ENCODE data around the gene ASH1L.
"Not testable (repeated sequence)": the region's sequence is repeated elsewhere in the genome, so short reads cannot be mapped to it uniquely, and the experiment has no call there.

ASH1L gene

GRCh38 chr1:155433128-155433830 lies 129.3 kb downstream of the ASH1L start:
- DNase-seq = not testable (repeated sequence)

GRCh38 chr1:155424091-155424490 lies 138.5 kb downstream of the ASH1L start:
- DNase-seq = no peak

- no peak for DNase-seq
Measured at GRCh38 chr1:155420788-155421187, 141.8 kb downstream of the ASH1L start.

GRCh38 chr1:155411840-155412239 lies 150.8 kb downstream of the ASH1L start:
- not testable (repeated sequence) for DNase-seq

GRCh38 chr1:155410931-155411330 lies 151.7 kb downstream of the ASH1L start:
- DNase-seq = no peak

- DNase-seq = no peak
Measured at GRCh38 chr1:155396874-155397476, 165.6 kb downstream of the ASH1L start.

- DNase-seq = no peak
Measured at GRCh38 chr1:155392898-155393411, 169.6 kb downstream of the ASH1L start.

- peak; percentile 7 for DNase-seq
Measured at GRCh38 chr1:155389826-155390225, 172.8 kb downstream of the ASH1L start.

- DNase-seq = not testable (repeated sequence)
Measured at GRCh38 chr1:155385836-155386235, 176.8 kb downstream of the ASH1L start.

- DNase-seq = no peak
Measured at GRCh38 chr1:155383406-155383805, 179.2 kb downstream of the ASH1L start.

GRCh38 chr1:155379631-155380090 lies 182.9 kb downstream of the ASH1L start:
- DNase-seq = peak; percentile 58

- DNase-seq = peak; percentile 4
Measured at GRCh38 chr1:155379180-155379579, 183.4 kb downstream of the ASH1L start.

- DNase-seq = no peak
Measured at GRCh38 chr1:155360051-155360450, 202.6 kb downstream of the ASH1L start.

- no peak for DNase-seq
Measured at GRCh38 chr1:155352631-155353030, 210.0 kb downstream of the ASH1L start.

GRCh38 chr1:155342842-155343241 lies 219.8 kb downstream of the ASH1L start:
- no peak for DNase-seq

- DNase-seq = no peak
Measured at GRCh38 chr1:155339515-155340097, 223.0 kb downstream of the ASH1L start.

- no peak for DNase-seq
Measured at GRCh38 chr1:155334962-155335361, 227.6 kb downstream of the ASH1L start.

- no peak for DNase-seq
Measured at GRCh38 chr1:155329980-155330598, 232.5 kb downstream of the ASH1L start.

- DNase-seq = not testable (repeated sequence)
Measured at GRCh38 chr1:155328856-155329255, 233.7 kb downstream of the ASH1L start.

- DNase-seq = no peak
Measured at GRCh38 chr1:155327981-155328380, 234.6 kb downstream of the ASH1L start.

- no peak for DNase-seq
Measured at GRCh38 chr1:155326631-155327037, 236.0 kb downstream of the ASH1L start.

GRCh38 chr1:155326020-155326526 lies 236.5 kb downstream of the ASH1L start:
- DNase-seq = no peak

- no peak for DNase-seq
Measured at GRCh38 chr1:155325603-155325893, 237.1 kb downstream of the ASH1L start.

Measured in fibroblast of skin of right quadriceps (primary cell).